Panc1 (cell line): ENCODE measurements around the gene HYAL3. TPM values are rescaled to one million over a fixed set of nuclear protein-coding genes. Genes with fewer than 3 reads are reported as not detected.

Experiments
- ATAC-seq: fragments of 200-7000 bp; cut with Tn5 transposase; 2 replicates; pipeline ENCODE4 v1.9.1; 2020; ENCODE audit warnings: mild to moderate bottlenecking, moderate library complexity
- BruUV-seq: library from RNA; stranded (reverse); fragments of 400-500 nt; replicated peaks from 2 replicates; lab custom pipeline; 2021; lab: Mats Ljungman, UMichigan
- CTCF ChIA-PET: fragments of 300-600 bp; sonication (Branson Sonifier 250); formaldehyde crosslinking; loops from one replicate; lab custom pipeline; 2022; ENCODE audit warnings: antibody characterized with exemption; lab: Charles Lee
- POLR2A ChIA-PET: fragments of 300-600 bp; sonication (Branson Sonifier 250); formaldehyde crosslinking; loops from one replicate; lab custom pipeline; 2022; ENCODE audit warnings: antibody characterized with exemption; lab: Charles Lee
- DNase-seq: peaks from one replicate; pipeline ENCODE4 v3.0.0-alpha.2; 2010; ENCODE audit warnings: low read depth, low spot score
- H3K27ac ChIP-seq: 2 replicates; pipeline ENCODE4 v1.5.1; 2011; ENCODE audit warnings: mild to moderate bottlenecking, low read length, inconsistent platforms
- H3K27me3 ChIP-seq: fragments of 200-500 bp; sonication (Bioruptor generic); 2 replicates; pipeline ENCODE4 v1.6.0; 2014; ENCODE audit warnings: low read length, inconsistent platforms; ENCODE audit not compliant: control insufficient read depth, insufficient read depth
- H3K36me3 ChIP-seq: fragments of 200-500 bp; sonication (Bioruptor generic); 2 replicates; pipeline ENCODE4 v1.5.1; 2014; ENCODE audit warnings: inconsistent platforms, mild to moderate bottlenecking, low read length, moderate library complexity; ENCODE audit not compliant: control insufficient read depth, insufficient read depth
- H3K4me1 ChIP-seq: 2 replicates; pipeline ENCODE4 v1.5.1; 2011; ENCODE audit warnings: inconsistent platforms, mild to moderate bottlenecking, low read length, moderate library complexity; ENCODE audit not compliant: control insufficient read depth, insufficient read depth
- H3K4me3 ChIP-seq, 2 experiments: 2 replicates each; pipeline ENCODE4 v1.5.1; 2011 to 2012; ENCODE audit warnings: low read depth in 2 of 2, low read length in 2 of 2, mild to moderate bottlenecking in 2 of 2, inconsistent platforms in 1 of 2, moderate library complexity in 1 of 2
- H3K9me3 ChIP-seq: fragments of 200-500 bp; sonication (Bioruptor generic); 2 replicates; pipeline ENCODE4 v1.5.1; 2014; ENCODE audit warnings: low read depth, mild to moderate bottlenecking, inconsistent platforms, low read length, moderate library complexity; ENCODE audit not compliant: control insufficient read depth, insufficient read depth
- POLR2AphosphoS5 ChIP-seq: IDR thresholded peaks from 2 replicates; pipeline ENCODE4 v1.6.1; 2012; ENCODE audit warnings: mild to moderate bottlenecking, low read depth, low read length, moderate library complexity
- REST ChIP-seq, 2 experiments: IDR thresholded peaks; 2 replicates each; pipeline ENCODE4 v1.6.1; 2011 to 2012; ENCODE audit warnings: low read depth in 2 of 2, control low read depth in 1 of 2, low read length in 1 of 2, mild to moderate bottlenecking in 1 of 2, moderate library complexity in 1 of 2; ENCODE audit not compliant: insufficient read depth in 1 of 2
- SIN3A ChIP-seq: IDR thresholded peaks from 2 replicates; pipeline ENCODE4 v1.6.1; 2012; ENCODE audit warnings: low read depth, mild to moderate bottlenecking, low read length, moderate library complexity, borderline replicate concordance; ENCODE audit not compliant: insufficient read depth
- TCF7L2 ChIP-seq: IDR thresholded peaks from 2 replicates; pipeline ENCODE4 v1.6.1; 2011; ENCODE audit warnings: mild to moderate bottlenecking, low read depth, low read length, inconsistent platforms
- in situ Hi-C: cut with HindIII; loops from 2 replicates; pipeline ENCODE4 v1.10.0; 2016; ENCODE audit warnings: low sequenced_read_pairs, low pct_unique_long_range_greater_than_20kb
- intact Hi-C: fragments of 100-400 bp; cut with micrococcal nuclease; formaldehyde crosslinking; loops from one replicate; pipeline ENCODE4 v1.10.0; 2022; ENCODE audit not compliant: unreplicated experiment
- total RNA-seq: library from RNA; stranded (reverse); gene quantifications from one replicate; pipeline ENCODE4 v1.2.1, GENCODE V29; 2021; ENCODE audit not compliant: unreplicated experiment
- TF ChIP-seq, protein P1 (sequence below): fragments of 450-650 bp; IDR thresholded peaks from 2 replicates; pipeline ENCODE4 v1.5.1; 2017; ENCODE audit warnings: mild to moderate bottlenecking

HYAL3 gene
- total RNA-seq, 1 experiment from 2014 or later: 3.9 TPM

DNA sequence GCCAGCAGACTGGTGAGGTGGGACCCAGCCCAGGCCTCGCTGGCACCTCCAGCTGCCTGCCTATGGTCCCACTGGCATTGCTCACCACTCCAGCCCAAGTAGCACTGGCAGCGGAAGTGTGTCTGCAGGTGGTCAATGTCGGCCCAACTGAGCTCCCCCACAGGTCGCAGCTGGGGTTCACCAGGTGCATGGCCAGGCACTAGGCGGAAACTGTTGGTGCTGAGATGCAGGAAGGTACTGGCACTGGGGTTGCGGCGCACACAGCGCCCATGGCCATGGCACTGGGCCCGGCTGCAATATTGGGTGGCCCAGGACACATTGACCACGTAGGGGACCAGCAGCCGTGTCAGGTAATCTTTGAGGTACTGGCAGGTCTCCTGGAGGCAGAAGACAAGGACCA, 19.0 kb upstream of the HYAL3 start:
- CTCF ChIA-PET: no interaction called here
- no peaks in the 10 kb centered on the region; the same call in 1 of the 2 replicates for H3K36me3 ChIP-seq

DNA sequence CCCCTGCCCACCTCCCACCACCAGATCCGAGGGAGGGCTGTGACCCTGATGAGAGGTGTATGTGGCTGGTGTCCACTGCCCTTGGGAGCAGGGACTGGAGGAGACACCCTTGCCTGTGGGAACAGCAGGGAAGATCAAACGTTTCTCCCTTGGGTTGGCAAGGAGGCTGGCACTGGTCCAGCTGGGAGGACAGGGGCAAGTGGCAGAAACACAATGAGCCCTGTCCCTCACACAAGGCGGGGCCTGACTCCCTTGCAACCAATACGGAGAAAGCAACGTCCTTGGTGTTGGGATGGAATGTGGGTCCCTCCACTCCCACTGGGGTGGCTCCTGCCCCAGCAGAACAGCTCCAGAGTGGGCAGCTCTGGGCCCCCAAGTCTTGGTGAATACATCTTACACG, 18.1 kb upstream of the HYAL3 start:
- Histone ChIP-seq H3K9me3 (no peaks in the 10 kb centered on the region), H3K4me3 (no peak overlapping the region), H3K27me3 (no peaks in the 10 kb centered on the region), H3K27ac (no peak overlapping the region), H3K4me1 (peaks cover 9% of the 10 kb centered on the region), H3K36me3 (no peaks in the 10 kb centered on the region; the same call in 1 of the 2 replicates)
- in situ Hi-C loops: no loop called here
- no peak for ATAC-seq
- CTCF ChIA-PET: no interaction called here
- BruUV-seq: no TSS peak
- POLR2A ChIA-PET: no interaction called here
- DNase-seq: no peak
- intact Hi-C loops: no loop called here
- TF ChIP-seq, protein P1, sequence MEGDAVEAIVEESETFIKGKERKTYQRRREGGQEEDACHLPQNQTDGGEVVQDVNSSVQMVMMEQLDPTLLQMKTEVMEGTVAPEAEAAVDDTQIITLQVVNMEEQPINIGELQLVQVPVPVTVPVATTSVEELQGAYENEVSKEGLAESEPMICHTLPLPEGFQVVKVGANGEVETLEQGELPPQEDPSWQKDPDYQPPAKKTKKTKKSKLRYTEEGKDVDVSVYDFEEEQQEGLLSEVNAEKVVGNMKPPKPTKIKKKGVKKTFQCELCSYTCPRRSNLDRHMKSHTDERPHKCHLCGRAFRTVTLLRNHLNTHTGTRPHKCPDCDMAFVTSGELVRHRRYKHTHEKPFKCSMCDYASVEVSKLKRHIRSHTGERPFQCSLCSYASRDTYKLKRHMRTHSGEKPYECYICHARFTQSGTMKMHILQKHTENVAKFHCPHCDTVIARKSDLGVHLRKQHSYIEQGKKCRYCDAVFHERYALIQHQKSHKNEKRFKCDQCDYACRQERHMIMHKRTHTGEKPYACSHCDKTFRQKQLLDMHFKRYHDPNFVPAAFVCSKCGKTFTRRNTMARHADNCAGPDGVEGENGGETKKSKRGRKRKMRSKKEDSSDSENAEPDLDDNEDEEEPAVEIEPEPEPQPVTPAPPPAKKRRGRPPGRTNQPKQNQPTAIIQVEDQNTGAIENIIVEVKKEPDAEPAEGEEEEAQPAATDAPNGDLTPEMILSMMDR: no peak
- TF ChIP-seq SIN3A (no peak), POLR2AphosphoS5 (no peak), TCF7L2 (no peak), REST (IDR thresholded peaks at IDR 0.05; ENCODE audit: insufficient read depth in 1 of 2, low read depth in 2 of 2, low read length in 1 of 2) (no peak)

More for the DNA sequence above, 19.0 kb upstream of the HYAL3 start:
- POLR2A ChIA-PET: no interaction called here
- intact Hi-C loops (no loop called here), in situ Hi-C loops (no loop called here)
- ATAC-seq (no peak), DNase-seq (no peak)
- TF ChIP-seq POLR2AphosphoS5: no peak
- no peak for TF ChIP-seq SIN3A
- TF ChIP-seq REST (IDR thresholded peaks at IDR 0.05; ENCODE audit: insufficient read depth in 1 of 2, low read depth in 2 of 2, low read length in 1 of 2): no peak
- no peak for TF ChIP-seq TCF7L2
- TF ChIP-seq, protein P1: no peak
- Histone ChIP-seq H3K4me3 (no peak overlapping the region), H3K4me1 (peaks cover 18% of the 10 kb centered on the region), H3K9me3 (no peaks in the 10 kb centered on the region), H3K27ac (no peak overlapping the region), H3K27me3 (no peaks in the 10 kb centered on the region)
- BruUV-seq: no TSS peak
